ENCODE results near the gene STAT1. TPM values are rescaled to one million over a fixed set of nuclear protein-coding genes. Genes with fewer than 3 reads are reported as not detected.

Gene STAT1
- total RNA-seq, 1 experiment from 2014 or later: 32.5 TPM

DNA sequence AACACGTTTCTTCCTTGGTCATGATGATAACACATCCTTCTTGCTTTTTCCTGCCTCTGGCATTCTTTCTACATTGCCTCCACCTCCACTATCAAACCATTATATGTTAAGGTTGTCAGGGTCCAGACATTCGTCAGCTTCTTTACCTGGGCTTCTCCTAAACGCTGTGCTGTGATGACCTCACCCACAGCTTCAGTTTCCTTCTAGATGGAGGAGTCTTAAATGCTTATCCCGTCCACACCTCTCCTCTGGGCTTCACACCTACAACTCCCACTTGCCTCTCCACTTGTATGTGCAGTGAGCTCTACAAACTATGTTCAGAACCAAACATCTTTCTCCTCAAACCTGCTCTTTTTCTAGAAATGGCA, 666 bp upstream of the STAT1 start:
- Histone ChIP-seq H4K20me1 (ENCODE audit: insufficient read depth) (no peaks in the 10 kb centered on the region), H3K4me1 (replicated peaks; ENCODE audit: insufficient read depth) (peaks cover 4% of the 10 kb centered on the region; the same call in 1 of the 2 replicates), H3K79me2 (ENCODE audit: low read depth) (peaks cover 21% of the 10 kb centered on the region), H3K9me2 (ENCODE audit: insufficient read depth) (no peaks in the 10 kb centered on the region), H3K27ac (no peak overlapping the region), H3K9me3 (ENCODE audit: insufficient read depth, low read depth) (no peaks in the 10 kb centered on the region; the same call in 1 of the 2 replicates), H3K4me3 (peak overlapping the region; percentile 78), H3K4me2 (peak overlapping the region; percentile 92), H2AFZ (peak overlapping the region; percentile 91), H3K27me3 (ENCODE audit: insufficient read depth, low read depth) (no peaks in the 10 kb centered on the region), H3K36me3 (ENCODE audit: low read depth) (no peaks in the 10 kb centered on the region), H3F3A (ENCODE audit: insufficient read depth, low read depth) (no peaks in the 10 kb centered on the region; the same call in 1 of the 2 replicates)
- intact Hi-C loops (cut with micrococcal nuclease; ENCODE audit: unreplicated experiment): no loop called here
- ChIA-PET CTCF (no interaction called here), POLR2A (ENCODE audit: unreplicated experiment) (interaction anchor here (0.7 kb wide), 1 partner anchor 24 kb away, joined by 3 read pairs; no protein-coding TSS in a partner anchor)
- TSS peak; percentile 57 for BruUV-seq (replicated peaks)
- DNase-seq: no peak
- TF ChIP-seq EZH2 (IDR thresholded peaks at IDR 0.05; ENCODE audit: low read depth): no peak
- no peak for TF ChIP-seq CTCF (conservative IDR thresholded peaks at IDR 0.05)

DNA sequence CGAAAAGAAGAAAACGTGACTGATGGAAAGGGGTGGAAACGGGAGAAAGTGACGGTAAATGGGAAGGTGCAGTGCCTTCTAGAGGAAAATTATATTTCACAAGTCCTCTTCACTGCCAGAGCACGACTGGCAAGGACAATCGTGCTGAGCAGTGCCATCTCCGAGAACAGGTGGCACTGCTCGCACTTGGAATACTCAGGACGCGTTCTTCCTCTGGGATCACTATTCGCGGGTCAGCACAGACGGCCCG, 364 bp downstream of the STAT1 start:
- peaks cover 4% of the 10 kb centered on the region; the same call in 1 of the 2 replicates for H3K4me1 ChIP-seq (replicated peaks; ENCODE audit: insufficient read depth)
- peak overlapping the region; percentile 92 for H3K4me2 ChIP-seq
- H3K4me3 ChIP-seq: peak overlapping the region; percentile 78
- H4K20me1 ChIP-seq (ENCODE audit: insufficient read depth): no peaks in the 10 kb centered on the region
- H3K9me3 ChIP-seq (ENCODE audit: insufficient read depth, low read depth): no peaks in the 10 kb centered on the region
- peaks cover 21% of the 10 kb centered on the region for H3K79me2 ChIP-seq (ENCODE audit: low read depth)
- no peak for TF ChIP-seq CTCF (conservative IDR thresholded peaks at IDR 0.05)
- TF ChIP-seq EZH2 (IDR thresholded peaks at IDR 0.05; ENCODE audit: low read depth): no peak
- H3K36me3 ChIP-seq (ENCODE audit: low read depth): no peaks in the 10 kb centered on the region; the same call in 1 of the 2 replicates
- ChIA-PET POLR2A (ENCODE audit: unreplicated experiment) (no interaction called here), CTCF (no interaction called here)
- no peaks in the 10 kb centered on the region for H3K9me2 ChIP-seq (ENCODE audit: insufficient read depth)
- peak overlapping the region; percentile 91 for H2AFZ ChIP-seq
- H3K27ac ChIP-seq: peak overlapping the region; percentile 38
- intact Hi-C loops (cut with micrococcal nuclease; ENCODE audit: unreplicated experiment): no loop called here
- no peak for DNase-seq
- TSS peak; percentile 64 for BruUV-seq (replicated peaks)
- no peaks in the 10 kb centered on the region; the same call in 1 of the 2 replicates for H3F3A ChIP-seq (ENCODE audit: insufficient read depth, low read depth)
- no peaks in the 10 kb centered on the region for H3K27me3 ChIP-seq (ENCODE audit: insufficient read depth, low read depth)

- no peaks in the 10 kb centered on the region for H3K9me3 ChIP-seq (ENCODE audit: insufficient read depth, low read depth)
- POLR2A ChIA-PET (ENCODE audit: unreplicated experiment): no interaction called here
- peaks cover 21% of the 10 kb centered on the region for H3K79me2 ChIP-seq (ENCODE audit: low read depth)
- TF ChIP-seq CTCF (conservative IDR thresholded peaks at IDR 0.05) (no peak), EZH2 (IDR thresholded peaks at IDR 0.05; ENCODE audit: low read depth) (no peak)
- no peaks in the 10 kb centered on the region; the same call in 1 of the 2 replicates for H3F3A ChIP-seq (ENCODE audit: insufficient read depth, low read depth)
- peak overlapping the region; percentile 91 for H2AFZ ChIP-seq
- H4K20me1 ChIP-seq (ENCODE audit: insufficient read depth): no peaks in the 10 kb centered on the region
- CTCF ChIA-PET: interaction anchor here (0.7 kb wide), 1 partner anchor 232 kb away, joined by 4 read pairs; the partner anchor contains the start of gene MYO1B
- H3K4me2 ChIP-seq: peak overlapping the region; percentile 92
- peaks cover 4% of the 10 kb centered on the region; the same call in 1 of the 2 replicates for H3K4me1 ChIP-seq (replicated peaks; ENCODE audit: insufficient read depth)
- H3K4me3 ChIP-seq: peak overlapping the region; percentile 78
- intact Hi-C loops (cut with micrococcal nuclease; ENCODE audit: unreplicated experiment): no loop called here
- H3K9me2 ChIP-seq (ENCODE audit: insufficient read depth): no peaks in the 10 kb centered on the region
- H3K36me3 ChIP-seq (ENCODE audit: low read depth): no peaks in the 10 kb centered on the region; the same call in 1 of the 2 replicates
- peak overlapping the region; percentile 38 for H3K27ac ChIP-seq
- peak in 1 of 2 experiments; percentile 35 for DNase-seq
- H3K27me3 ChIP-seq (ENCODE audit: insufficient read depth, low read depth): no peaks in the 10 kb centered on the region
- no TSS peak for BruUV-seq (replicated peaks)
Observed at GRCh38 chr2:191012845-191013681, 908 bp downstream of the STAT1 start.
